GM12864 (cell line): ENCODE data around the gene TRIM29.

ENCODE experiments used
- DNase-seq: peaks from one replicate; pipeline ENCODE4 v3.0.0-alpha.2; 2011; ENCODE audit warnings: low read depth
- H3K4me3 ChIP-seq: 2 replicates; pipeline ENCODE4 v1.5.1; 2011; ENCODE audit warnings: mild to moderate bottlenecking, low read depth, low read length, control low read depth
- CTCF ChIP-seq: IDR thresholded peaks from 2 replicates; pipeline ENCODE4 v1.5.1; 2011; ENCODE audit warnings: low read depth, mild to moderate bottlenecking, moderate library complexity, low read length, control low read depth, inconsistent platforms; ENCODE audit errors: missing control alignments

The TRIM29 gene

DNA sequence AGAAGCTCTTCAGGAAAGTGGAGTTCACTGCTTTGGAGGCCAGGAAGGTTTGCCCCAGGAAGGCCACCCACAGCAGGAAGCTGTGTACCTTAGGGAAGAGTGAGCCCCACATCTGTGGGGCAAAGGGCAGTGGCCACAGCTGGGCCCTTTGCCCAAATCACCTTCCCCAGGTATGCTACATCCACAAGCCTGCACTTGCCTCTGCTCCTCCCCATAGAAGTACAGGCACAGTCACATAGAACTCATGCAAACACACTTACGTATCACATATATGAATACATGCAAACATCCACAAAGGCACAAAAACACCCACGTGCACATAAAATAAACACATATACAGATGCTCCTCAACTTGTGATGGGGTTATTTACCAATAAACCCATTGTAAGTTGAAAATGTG is 2.1 kb downstream of the TRIM29 start:
- no peak overlapping the region for H3K4me3 ChIP-seq
- DNase-seq = no peak
- no peak for TF ChIP-seq CTCF

DNA sequence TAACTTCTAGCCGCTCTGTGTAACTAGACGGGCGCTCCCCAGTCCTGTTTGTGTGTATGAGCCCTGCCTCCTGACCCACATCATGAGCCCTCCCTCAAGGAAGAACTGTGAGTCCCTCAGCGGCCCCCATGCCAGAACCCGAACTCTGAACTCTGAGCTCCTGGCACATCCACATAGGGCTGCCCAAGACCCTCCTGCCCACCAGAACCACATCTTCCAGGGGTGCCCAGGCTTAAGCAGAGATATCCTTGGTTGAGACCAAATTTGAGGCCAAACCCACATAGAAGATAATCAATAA is 3.0 kb downstream of the TRIM29 start:
- no peak overlapping the region for H3K4me3 ChIP-seq
- DNase-seq = no peak
- TF ChIP-seq CTCF = no peak

DNA sequence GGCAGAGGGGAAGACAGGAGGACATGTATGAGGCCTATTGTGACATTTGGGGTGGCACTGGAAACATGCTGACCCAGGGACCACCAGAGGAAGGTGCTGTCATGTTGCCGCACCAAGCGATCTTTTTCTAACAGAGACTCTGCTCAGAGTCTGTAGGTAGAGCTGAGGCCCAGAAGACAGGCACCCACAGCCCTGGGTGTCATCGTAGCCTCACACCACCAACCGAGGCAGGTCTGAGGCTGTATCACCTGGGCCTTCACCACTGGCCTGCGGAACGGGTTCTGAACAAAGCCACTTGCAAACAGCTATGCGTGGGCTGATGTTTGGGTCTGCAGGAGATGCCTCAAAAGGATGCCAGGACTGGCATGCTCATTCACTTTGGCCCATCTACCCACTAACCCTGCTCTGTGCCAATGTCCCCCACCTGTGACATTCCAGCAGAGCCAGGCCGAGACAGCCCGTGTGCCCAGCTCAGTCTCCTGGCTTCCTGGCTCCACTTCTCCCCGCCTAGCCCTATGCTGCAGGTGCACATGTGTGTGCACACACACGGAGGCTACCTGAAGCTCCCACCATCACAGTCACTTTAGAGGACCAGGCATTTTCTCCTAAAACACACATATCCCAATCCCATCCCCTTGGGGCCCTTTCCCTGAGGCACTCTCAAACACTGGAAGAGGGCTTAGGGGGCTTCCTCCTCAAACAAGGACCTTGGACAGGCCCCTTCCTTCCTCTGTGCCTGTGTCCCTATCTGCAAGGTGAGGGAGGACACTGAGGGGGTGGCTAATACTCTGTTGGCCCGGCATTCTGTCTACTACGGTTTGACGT is 3.6 kb downstream of the TRIM29 start:
- no peak overlapping the region for H3K4me3 ChIP-seq
- DNase-seq = no peak
- no peak for TF ChIP-seq CTCF

- no peak overlapping the region for H3K4me3 ChIP-seq
- DNase-seq = no peak
- TF ChIP-seq CTCF = no peak
Observed at GRCh38 chr11:120133216-120134105, 4.5 kb downstream of the TRIM29 start.

DNA sequence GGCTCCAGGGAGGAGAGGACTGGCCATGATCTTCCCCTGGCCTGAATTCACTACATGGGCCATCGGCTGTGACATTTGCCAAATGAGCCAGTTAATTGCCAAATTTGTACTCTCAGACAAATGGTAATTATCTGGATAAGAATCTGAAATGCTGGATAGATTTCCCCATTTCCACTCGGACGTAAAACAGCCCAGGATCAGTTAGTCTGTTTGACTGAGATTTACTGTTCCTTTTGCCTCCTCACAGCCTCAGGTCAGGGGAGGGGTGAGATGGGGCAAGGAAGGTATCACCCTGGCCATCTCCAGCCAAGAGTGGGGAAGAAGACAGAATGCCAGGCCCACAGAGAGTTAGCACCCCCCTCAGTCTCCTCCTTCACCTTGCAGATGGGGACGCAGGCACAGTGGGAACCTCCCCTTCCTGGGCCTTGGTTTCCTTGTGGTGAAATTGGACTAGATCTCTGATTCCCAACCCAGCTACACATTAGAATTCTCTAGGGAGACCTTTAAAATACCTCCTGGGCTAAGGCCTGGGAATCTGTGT is 5.2 kb downstream of the TRIM29 start:
- no peak overlapping the region for H3K4me3 ChIP-seq
- TF ChIP-seq CTCF = no peak
- DNase-seq = no peak

- TF ChIP-seq CTCF = no peak
- no peak overlapping the region for H3K4me3 ChIP-seq
- no peak for DNase-seq
Observed at GRCh38 chr11:120131941-120132644, 5.8 kb downstream of the TRIM29 start.
